Thyroid gland (tissue), 4 donors: ENCODE data around the gene FPR3. TPM values are rescaled to one million over a fixed set of nuclear protein-coding genes. Genes with fewer than 3 reads are reported as not detected.
A peak's percentile ranks its signal among the peaks of the same experiment; 100 is the strongest.

Source experiments
- DNase-seq, 2 donors: peaks; one replicate each; pipeline ENCODE4 v3.0.0-alpha.2; 2019
- H3K27ac ChIP-seq, 3 donors: fragments of 200-600 bp; sonication (generic); 1 replicate in 2 of 3; 2 replicates in 1 of 3; pipeline ENCODE4 v1.5.1; 2016 to 2019; ENCODE audit warnings: mild to moderate bottlenecking in 1 of 3, moderate library complexity in 1 of 3
- H3K27me3 ChIP-seq: fragments of 200-600 bp; sonication (generic); one replicate; pipeline ENCODE4 v1.5.1; 2019
- H3K36me3 ChIP-seq, 2 donors: fragments of 200-600 bp; sonication (generic); one replicate each; pipeline ENCODE4 v1.5.1; 2016 to 2019
- H3K4me1 ChIP-seq, 2 donors: fragments of 200-600 bp; sonication (generic); one replicate each; pipeline ENCODE4 v1.5.1; 2017 to 2019
- H3K4me3 ChIP-seq, 3 donors: fragments of 200-600 bp; sonication (generic); replicated peaks in 1 of 3; 1 replicate in 2 of 3; 2 replicates in 1 of 3; pipeline ENCODE4 v1.5.1; 2016; ENCODE audit warnings: mild to moderate bottlenecking in 1 of 3
- H3K9me3 ChIP-seq: fragments of 200-600 bp; sonication (generic); one replicate; pipeline ENCODE4 v1.5.1; 2017
- POLR2A ChIP-seq, 2 donors: fragments of 450-650 bp; IDR thresholded peaks; one replicate each; pipeline ENCODE4 v1.6.1; 2017; ENCODE audit warnings: antibody characterized with exemption in 2 of 2, mild to moderate bottlenecking in 2 of 2, moderate library complexity in 1 of 2
- WGBS, 2 donors: methylation state at CpG; one replicate each; pipeline ENCODE4 v1.1.5; 2017; 5-methylcytosine and 5-hydroxymethylcytosine counted together
- intact Hi-C: fragments of 100-400 bp; cut with DNase I; formaldehyde crosslinking; loops from one replicate; pipeline ENCODE4 v1.15.1; 2023
- total RNA-seq, 4 donors: library from RNA; depleted of rRNA; stranded (reverse); fragments of >200 nt; gene quantifications; one replicate each; pipeline ENCODE4 v1.2.3, GENCODE V29; 2016
- TF ChIP-seq, protein P1 (sequence below), 6 experiments: fragments of 200-600 bp in 3 of 6; fragments of 450-650 bp in 3 of 6; sonication (generic) in 3 of 6; IDR thresholded peaks; one replicate each; pipeline ENCODE4 v1.5.1; 2016 to 2019; ENCODE audit warnings: antibody characterized with exemption in 6 of 6, mild to moderate bottlenecking in 2 of 6, inconsistent platforms in 1 of 6, moderate library complexity in 1 of 6

Gene FPR3
- total RNA-seq, 4 donors from 2014 or later = 1.6 to 9.7 (median 2.7) TPM

GRCh38 chr19:51777570-51778462, 17.1 kb upstream of the FPR3 start:
- no peaks in the 10 kb centered on the region for H3K4me1 ChIP-seq
- H3K36me3 ChIP-seq = no peaks in the 10 kb centered on the region
- H3K9me3 ChIP-seq = no peaks in the 10 kb centered on the region
- intact Hi-C loops = loop anchor here (5.0 kb wide), 1 partner anchor 306 kb away; no protein-coding TSS in a partner anchor
- no peak overlapping the region for H3K4me3 ChIP-seq
- no peaks in the 10 kb centered on the region for H3K27me3 ChIP-seq
- H3K27ac ChIP-seq = no peak overlapping the region
- 29 to 33% methylated on average over 23 of the region's 23 CpGs for WGBS, 2 donors
- TF ChIP-seq POLR2A (IDR thresholded peaks at IDR 0.05) = no peak
- TF ChIP-seq, protein P1, sequence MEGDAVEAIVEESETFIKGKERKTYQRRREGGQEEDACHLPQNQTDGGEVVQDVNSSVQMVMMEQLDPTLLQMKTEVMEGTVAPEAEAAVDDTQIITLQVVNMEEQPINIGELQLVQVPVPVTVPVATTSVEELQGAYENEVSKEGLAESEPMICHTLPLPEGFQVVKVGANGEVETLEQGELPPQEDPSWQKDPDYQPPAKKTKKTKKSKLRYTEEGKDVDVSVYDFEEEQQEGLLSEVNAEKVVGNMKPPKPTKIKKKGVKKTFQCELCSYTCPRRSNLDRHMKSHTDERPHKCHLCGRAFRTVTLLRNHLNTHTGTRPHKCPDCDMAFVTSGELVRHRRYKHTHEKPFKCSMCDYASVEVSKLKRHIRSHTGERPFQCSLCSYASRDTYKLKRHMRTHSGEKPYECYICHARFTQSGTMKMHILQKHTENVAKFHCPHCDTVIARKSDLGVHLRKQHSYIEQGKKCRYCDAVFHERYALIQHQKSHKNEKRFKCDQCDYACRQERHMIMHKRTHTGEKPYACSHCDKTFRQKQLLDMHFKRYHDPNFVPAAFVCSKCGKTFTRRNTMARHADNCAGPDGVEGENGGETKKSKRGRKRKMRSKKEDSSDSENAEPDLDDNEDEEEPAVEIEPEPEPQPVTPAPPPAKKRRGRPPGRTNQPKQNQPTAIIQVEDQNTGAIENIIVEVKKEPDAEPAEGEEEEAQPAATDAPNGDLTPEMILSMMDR (IDR thresholded peaks at IDR 0.05) = peak in 5 of 6 experiments; percentile 44 to 72 (median 61)
- peak; percentile 54 to 58 for DNase-seq

DNA sequence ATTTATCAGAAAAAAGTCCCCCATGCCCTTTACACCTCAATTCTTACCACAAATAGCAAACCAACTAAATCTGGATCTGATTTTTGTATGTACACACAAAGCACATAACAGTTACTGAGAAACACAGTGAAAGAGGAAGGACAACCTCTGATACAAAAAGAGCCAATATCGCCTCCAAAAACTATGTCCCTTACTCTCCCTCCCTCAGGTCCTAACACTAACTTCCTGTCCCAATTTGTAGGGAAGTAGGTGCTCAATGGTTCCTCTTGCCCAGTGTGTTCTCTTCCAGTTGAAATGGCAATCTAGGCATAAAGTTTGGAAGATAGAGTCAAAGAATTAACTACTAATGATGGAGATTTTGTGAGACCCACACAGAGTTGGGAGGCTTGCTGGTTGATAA, 15.8 kb upstream of the FPR3 start:
- H3K36me3 ChIP-seq = no peaks in the 10 kb centered on the region
- TF ChIP-seq POLR2A (IDR thresholded peaks at IDR 0.05) = no peak
- TF ChIP-seq, protein P1 (IDR thresholded peaks at IDR 0.05) = no peak
- no peaks in the 10 kb centered on the region for H3K4me1 ChIP-seq
- no peak overlapping the region for H3K4me3 ChIP-seq
- H3K9me3 ChIP-seq = no peaks in the 10 kb centered on the region
- no peak overlapping the region for H3K27ac ChIP-seq
- 73 to 74% methylated on average over 1 of the region's 1 CpG for WGBS, 2 donors
- no peaks in the 10 kb centered on the region for H3K27me3 ChIP-seq
- DNase-seq = no peak
- intact Hi-C loops = loop anchor here (5.0 kb wide), 1 partner anchor 307 kb away; no protein-coding TSS in a partner anchor

GRCh38 chr19:51779703-51780102, 15.3 kb upstream of the FPR3 start:
- WGBS, 2 donors = 44 to 64% methylated on average over 2 of the region's 2 CpGs
- DNase-seq = no peak
- intact Hi-C loops = loop anchor here (5.0 kb wide), 1 partner anchor 307 kb away; no protein-coding TSS in a partner anchor
- no peaks in the 10 kb centered on the region for H3K9me3 ChIP-seq
- no peak overlapping the region for H3K27ac ChIP-seq
- TF ChIP-seq, protein P1 (IDR thresholded peaks at IDR 0.05) = no peak
- TF ChIP-seq POLR2A (IDR thresholded peaks at IDR 0.05) = no peak
- H3K36me3 ChIP-seq = no peaks in the 10 kb centered on the region
- H3K27me3 ChIP-seq = no peaks in the 10 kb centered on the region
- no peak overlapping the region for H3K4me3 ChIP-seq
- no peaks in the 10 kb centered on the region for H3K4me1 ChIP-seq

GRCh38 chr19:51780270-51780669, 14.7 kb upstream of the FPR3 start:
- H3K27me3 ChIP-seq = no peaks in the 10 kb centered on the region
- no peak for TF ChIP-seq POLR2A (IDR thresholded peaks at IDR 0.05)
- TF ChIP-seq, protein P1 (IDR thresholded peaks at IDR 0.05) = no peak
- no peak overlapping the region for H3K4me3 ChIP-seq
- no peaks in the 10 kb centered on the region for H3K4me1 ChIP-seq
- no peak for DNase-seq
- no peaks in the 10 kb centered on the region for H3K9me3 ChIP-seq
- 49 to 53% methylated on average over 2 of the region's 2 CpGs for WGBS, 2 donors
- intact Hi-C loops = no loop called here
- no peak overlapping the region for H3K27ac ChIP-seq
- no peaks in the 10 kb centered on the region for H3K36me3 ChIP-seq

DNA sequence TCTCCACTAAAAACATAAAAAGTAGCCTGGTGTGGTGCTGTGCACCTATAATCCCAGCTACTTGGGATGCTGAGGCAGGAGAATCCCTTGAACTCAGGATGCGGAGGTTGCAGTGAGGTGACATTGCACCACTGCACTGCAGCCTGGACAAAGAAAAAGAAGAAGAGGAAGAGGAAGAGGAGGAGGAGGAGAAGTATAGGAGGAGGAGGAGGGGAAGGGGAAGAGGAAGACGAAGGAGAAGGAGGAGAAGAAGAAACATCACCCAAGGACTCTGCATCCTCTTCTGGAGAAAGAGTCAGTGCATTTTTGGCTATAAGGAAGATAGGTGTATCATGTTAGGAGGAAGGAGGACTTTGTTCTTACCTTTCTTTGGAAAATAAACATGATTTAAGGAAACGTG, 13.0 kb upstream of the FPR3 start:
- H3K36me3 ChIP-seq = no peaks in the 10 kb centered on the region
- WGBS, 2 donors = 52% methylated on average over 3 of the region's 3 CpGs
- no peaks in the 10 kb centered on the region for H3K9me3 ChIP-seq
- H3K27me3 ChIP-seq = no peaks in the 10 kb centered on the region
- H3K4me3 ChIP-seq = no peak overlapping the region
- no peak for DNase-seq
- no peak for TF ChIP-seq POLR2A (IDR thresholded peaks at IDR 0.05)
- TF ChIP-seq, protein P1 (IDR thresholded peaks at IDR 0.05) = no peak
- intact Hi-C loops = no loop called here
- H3K4me1 ChIP-seq = no peaks in the 10 kb centered on the region
- H3K27ac ChIP-seq = no peak overlapping the region
